HG03064 (cell line): ENCODE data around the gene CTDP1.

Experiments
- ATAC-seq: cut with Tn5 transposase; IDR thresholded peaks from one replicate; pipeline ENCODE4 v1.9.1; 2021; ENCODE audit warnings: low read depth; ENCODE audit not compliant: unreplicated experiment

Gene CTDP1

GRCh38 chr18:79754022-79754761 is 74.6 kb downstream of the CTDP1 start:
- no peak for ATAC-seq

DNA sequence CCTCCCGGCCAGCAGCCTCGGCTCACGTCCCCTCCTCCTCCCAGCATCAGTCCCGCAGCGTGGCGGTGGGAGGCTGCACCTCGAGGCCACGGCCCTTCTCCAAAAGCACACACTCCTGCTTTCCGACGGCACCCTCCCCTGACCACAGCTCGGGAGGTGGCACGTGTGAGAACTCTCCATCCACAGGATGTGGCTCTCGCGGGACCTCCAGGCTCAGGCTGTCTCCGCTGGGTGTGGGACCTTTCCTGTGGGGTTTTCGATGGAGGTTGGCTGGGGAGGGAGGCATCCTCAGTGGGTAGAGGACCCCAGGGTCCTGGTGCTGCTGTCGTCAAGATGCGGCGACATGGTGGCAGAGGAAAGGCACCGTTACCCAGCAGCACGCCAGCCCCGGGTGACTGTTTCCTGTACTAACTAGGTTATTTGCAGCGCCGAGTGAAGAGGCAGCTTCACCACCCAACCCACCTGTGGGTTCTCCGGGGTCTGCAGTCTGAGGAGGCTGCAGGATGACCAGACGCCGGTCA is 75.3 kb downstream of the CTDP1 start:
- ATAC-seq: no peak

DNA sequence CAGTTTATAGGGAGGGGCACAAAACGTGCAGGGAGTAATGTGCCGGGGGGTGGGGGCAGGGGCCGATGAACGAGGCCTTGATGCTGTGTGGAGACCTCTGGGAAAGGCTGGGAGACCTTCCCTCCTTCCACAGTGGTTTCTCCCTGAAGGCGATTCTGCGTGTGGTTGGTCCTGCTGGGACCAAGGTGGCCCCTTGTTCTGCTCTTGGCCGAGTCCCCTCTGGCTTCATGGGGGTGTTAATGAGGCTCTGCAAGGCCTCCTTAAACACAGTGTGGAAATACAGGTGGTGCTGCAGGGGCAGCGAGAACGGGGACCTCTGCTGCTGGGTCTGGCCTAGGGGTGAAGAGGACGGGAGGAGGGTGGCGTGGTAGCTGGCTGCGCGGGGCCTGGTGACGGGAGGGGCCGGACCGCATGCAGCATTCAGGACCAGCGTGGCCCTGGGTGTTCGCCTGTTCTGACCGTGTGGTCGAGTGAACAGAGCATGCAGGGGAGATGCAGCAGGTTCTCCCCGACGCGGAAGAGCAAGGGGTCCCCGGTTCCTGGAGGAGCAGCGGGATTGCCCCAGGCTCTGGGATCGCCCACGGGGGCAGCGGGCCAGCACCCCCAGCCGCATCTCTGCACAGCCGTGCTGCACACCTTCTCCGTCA is 76.0 kb downstream of the CTDP1 start:
- ATAC-seq: no peak

DNA sequence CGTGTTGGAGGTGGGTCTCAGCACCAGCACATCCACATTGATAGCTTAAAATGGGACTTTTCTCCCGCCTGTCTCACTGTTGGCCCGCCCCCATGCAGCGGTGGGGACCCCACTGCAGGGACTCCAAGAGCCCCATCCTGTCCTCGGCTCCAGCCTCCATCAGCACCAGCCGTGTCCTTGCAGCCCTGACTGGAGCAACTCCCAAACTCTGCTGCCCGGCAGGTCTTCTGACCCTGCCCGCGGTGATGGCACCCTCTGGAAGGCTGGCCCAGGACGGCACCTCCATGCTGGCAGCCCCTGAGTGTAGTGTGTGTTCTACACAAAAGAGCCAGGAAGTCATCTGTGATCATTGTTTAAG is 76.5 kb downstream of the CTDP1 start:
- no peak for ATAC-seq

DNA sequence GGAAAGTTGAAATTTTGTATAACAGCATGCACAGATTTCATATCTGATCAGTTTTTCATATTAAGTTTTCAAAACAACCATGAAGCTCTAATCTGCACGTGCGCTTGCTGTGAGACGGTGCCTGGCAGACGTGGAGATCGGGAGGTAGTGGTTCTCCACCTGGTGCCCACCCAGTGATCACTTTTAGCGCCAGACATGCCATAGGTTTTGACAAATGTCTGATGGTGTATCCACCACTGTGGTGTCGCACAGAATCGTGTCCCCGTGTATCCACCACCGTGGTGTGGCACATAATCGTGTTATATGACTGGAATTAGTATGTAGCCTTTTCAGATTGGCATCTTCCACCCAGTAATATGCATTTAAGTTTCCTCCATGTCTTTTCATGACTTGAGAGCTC is 77.2 kb downstream of the CTDP1 start:
- no peak for ATAC-seq

- ATAC-seq: no peak
Measured at GRCh38 chr18:79760348-79760747, 80.7 kb downstream of the CTDP1 start.

DNA sequence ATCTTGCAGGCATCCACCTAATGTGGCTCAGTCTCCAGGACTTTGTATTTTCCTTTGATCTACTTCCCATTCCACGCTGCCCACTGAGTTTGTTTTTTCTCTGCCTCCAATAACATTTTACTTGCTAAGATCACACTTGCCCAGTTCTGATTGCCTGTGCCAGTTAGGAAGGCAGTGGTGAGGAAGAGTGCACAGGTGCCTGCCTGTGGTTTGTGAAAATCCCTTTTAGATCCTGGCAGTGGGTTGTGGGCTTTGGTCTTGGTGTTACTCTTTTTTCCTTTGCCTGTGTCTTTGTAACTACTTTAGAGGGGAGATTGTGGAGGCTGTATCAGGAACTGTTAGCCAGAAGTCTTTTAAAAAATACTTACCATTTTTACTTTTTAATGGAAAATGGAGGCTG is 81.3 kb downstream of the CTDP1 start:
- no peak for ATAC-seq

DNA sequence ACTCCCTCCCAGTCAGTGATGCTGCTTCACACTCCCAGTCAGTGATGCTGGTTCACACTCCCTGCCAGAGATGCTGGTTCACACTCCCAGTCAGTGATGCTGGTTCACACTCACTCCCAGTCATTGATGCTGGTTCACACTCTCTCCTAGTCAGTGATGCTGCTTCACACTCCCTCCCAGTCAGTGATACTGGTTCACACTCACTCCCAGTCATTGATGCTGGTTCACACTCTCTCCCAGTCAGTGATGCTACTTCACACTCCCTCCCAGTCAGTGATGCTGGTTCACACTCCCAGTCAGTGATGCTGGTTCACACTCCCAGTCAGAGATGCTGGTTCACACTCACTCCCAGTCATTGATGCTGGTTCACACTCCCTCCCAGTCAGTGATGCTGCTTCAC is 83.8 kb downstream of the CTDP1 start:
- no peak for ATAC-seq

- ATAC-seq: no peak
Measured at GRCh38 chr18:79764131-79764530, 84.5 kb downstream of the CTDP1 start.

GRCh38 chr18:79765491-79766245 is 86.1 kb downstream of the CTDP1 start:
- no peak for ATAC-seq

- ATAC-seq: no peak
Measured at GRCh38 chr18:79766308-79766707, 86.7 kb downstream of the CTDP1 start.

- ATAC-seq: no peak
Measured at GRCh38 chr18:79768745-79769144, 89.1 kb downstream of the CTDP1 start.

DNA sequence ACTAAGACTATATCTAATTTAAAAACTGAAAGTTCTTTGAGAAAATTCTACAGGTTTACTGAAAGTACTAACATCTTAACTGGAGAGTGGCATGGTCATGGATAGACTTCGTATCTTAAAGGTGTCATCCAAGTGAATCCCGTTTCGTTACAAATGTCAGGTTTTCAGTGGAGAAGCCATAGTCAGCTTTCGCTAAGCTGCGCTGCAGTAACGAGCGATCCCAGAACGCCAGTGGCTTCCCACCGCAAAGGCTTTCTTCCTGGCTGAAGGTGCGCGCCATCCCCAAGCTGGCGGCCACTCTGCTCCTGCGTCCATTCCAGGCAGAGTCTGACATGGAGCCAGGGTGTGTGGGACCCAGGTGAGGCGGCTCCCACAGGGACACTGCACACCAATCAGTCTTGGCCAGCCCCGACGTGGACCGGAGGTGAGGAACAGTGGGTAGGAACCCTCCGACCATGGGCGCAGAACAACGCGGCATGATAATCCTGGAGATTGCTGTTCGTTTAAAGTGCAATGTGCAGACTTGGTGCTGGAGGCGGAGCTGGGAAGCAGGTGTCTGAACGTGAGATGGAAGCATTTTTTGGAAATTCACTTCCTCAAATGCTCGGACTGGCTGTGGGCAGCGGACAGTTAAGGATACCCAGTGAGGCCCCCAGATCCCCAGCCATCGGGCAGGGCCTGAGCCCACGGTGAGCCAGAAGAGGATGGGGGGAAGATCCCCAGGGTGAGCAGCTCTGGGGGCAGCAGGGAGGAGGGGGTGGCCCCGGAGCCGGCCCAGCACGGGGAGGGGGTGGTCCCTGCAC is 90.3 kb downstream of the CTDP1 start:
- no peak for ATAC-seq

DNA sequence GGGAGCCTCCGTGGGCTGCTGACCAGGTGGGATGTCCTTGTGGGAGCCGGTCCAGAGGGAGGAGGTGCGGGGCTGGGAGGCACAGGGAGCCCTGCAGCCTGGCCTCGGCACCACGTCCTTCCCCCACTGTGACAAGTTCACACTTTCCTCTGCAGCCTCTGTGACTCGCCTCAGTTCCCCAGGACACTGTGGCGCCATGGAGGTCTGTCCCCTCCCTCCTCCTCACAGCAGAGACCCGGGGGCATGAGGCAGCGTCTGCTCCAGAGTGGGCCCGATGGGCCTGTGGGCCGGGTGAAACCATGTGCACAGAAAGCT is 90.9 kb downstream of the CTDP1 start:
- no peak for ATAC-seq

DNA sequence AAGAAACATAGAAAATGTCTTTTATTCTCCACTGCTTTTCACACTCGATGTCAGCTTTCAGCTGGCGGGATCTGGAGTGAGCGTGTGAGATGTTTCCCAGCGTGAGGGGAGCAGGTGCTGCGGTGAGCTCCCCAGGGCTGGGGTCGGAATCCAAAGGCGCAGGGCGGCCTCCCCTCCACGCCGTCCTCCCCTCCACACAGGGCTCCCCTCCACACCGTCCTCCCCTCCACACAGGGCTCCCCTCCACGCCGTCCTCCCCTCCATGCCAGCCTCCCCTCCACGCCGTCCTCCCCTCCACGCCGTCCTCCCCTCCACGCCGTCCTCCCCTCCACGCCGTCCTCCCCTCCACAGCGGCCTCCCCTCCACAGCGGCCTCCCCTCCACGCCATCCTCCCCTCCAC is 91.2 kb downstream of the CTDP1 start:
- ATAC-seq: no peak

DNA sequence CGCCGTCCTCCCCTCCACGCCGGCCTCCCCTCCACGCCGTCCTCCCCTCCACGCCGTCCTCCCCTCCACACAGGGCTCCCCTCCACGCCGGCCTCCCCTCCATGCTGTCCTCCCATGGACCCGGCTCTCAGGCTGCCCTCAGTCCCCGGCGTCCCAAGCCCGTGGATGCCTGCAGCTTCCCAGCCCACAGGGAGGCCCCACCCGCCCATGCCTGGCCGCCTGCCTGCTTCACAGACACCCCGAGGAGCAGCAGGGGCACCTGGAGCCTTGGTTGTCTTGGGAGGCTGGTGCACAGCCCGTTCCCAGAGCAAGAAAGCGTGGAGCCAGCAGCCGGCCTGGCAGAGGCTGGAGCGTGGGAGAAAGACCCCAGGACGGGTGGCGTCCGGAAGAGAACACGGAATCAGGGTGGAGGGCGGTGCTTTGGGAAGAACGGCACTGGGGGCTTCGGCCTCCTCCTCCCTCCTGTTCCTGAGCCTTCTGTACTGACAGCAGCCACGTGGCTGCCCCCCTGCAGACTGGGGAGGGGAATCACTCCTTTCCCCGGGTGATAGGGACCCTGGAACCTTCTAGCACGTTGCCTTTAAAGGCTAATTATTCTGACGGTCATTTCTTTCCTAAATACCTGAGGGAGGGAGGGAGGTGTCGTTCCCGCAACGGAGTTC is 92.0 kb downstream of the CTDP1 start:
- ATAC-seq: no peak

DNA sequence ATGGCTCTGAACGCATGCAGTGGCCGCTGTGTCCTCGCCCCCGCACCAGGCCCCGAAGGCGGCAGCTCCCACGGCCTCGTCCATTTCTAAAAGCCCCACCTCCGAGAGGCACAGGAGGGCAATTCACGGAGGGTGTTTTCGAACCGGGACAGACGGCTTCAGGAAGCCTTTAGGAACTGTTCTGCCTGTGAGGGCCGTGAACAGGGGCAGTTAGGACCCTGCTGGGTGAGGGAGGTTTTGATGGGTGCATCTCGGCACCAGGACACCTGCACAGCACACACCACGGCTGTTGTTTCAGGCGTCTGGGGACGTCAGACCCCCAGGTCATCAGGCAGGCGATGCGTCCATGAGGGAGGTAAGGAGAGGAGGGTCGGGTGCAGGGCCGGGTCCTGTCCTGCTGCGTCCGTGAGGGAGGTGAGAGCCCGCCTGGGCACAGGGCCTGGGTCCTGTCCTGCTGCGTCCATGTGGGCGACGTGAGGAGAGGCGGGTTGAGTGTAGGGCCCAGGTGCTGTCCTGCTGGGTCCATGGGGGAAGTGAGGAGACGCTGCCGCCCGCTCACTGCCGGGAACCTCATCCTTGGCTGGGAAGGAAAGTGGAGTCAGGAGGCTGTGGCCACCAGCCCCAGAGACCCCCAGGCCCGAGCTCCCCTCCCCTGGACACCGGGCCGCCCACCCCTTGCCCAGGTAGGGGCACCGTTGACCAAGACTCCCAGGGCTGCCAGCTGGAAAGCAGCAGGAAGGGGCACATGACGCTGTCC is 92.7 kb downstream of the CTDP1 start:
- ATAC-seq: no peak

GRCh38 chr18:79772865-79773696 is 93.5 kb downstream of the CTDP1 start:
- no peak for ATAC-seq

- no peak for ATAC-seq
Measured at GRCh38 chr18:79774111-79774510, 94.5 kb downstream of the CTDP1 start.
